Stimulated activated CD4-positive, alpha-beta T cell treated with anti-CD3 and anti-CD28 coated beads, TNF-alpha, amount 100 ng/mL, for 48 hours (primary cell): ENCODE data around the gene PRR16.
"Not testable (repeated sequence)": the region's sequence is repeated elsewhere in the genome, so short reads cannot be mapped to it uniquely, and the experiment has no call there.

Experiments
- DNase-seq, 3 donors: peaks; one replicate each; pipeline ENCODE4 v3.0.0-alpha.2; 2020; ENCODE audit warnings: low read depth in 3 of 3

The PRR16 gene

DNA sequence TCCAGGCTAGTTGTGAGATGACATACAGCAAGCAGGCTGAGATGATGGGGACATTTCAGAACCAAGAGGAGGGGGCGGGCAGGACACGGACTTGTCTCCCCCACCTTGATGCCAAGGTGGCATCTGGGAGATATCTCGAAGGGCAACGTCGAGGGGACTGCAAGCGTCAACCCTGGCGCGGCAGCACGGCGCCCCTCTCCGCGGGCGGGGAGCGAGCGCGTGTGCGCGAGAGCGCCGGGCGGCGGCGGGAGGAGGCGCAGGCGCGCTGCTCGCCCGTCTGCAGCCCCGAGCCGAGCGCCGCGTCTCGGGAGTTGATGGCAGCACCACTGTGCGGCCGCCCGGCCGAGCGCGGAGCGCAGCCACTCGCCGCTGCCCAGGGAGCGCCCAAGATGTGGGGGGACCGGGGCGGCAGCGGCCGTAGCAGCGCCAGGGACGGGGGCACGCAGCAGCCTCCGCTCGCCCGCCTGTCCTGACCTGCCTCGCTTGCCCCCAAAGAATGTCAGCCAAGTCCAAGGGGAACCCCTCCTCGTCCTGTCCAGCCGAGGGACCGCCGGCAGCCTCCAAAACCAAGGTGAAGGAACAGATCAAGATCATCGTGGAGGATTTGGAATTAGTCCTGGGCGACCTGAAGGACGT is at the start of gene PRR16:
PRR16 (plus strand) TSS at position 310 of the 636 bp plus-strand sequence.
- DNase-seq, result no peak

GRCh38 chr5:120415985-120416384 is 48.1 kb upstream of the PRR16 start:
- DNase-seq, result no peak

DNA sequence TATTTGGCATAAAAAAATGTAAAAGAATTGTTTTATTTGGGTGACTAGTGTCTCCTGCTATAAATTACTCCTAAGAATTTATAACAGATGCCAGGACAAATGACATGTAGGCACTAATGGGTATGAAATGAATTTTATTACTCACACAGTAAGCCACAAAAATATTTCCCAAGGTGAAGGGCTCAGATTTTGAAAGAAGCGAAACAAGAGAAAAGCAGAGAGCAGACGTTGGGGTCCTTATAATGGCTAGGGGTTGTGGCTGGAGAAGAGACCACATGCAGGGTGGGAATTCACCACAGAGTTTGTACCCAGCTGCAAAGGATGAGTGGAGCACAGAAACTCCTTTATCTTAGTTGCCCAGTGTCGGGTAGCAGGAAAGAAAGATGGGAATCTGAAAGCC is 45.0 kb upstream of the PRR16 start:
- no peak for DNase-seq

DNA sequence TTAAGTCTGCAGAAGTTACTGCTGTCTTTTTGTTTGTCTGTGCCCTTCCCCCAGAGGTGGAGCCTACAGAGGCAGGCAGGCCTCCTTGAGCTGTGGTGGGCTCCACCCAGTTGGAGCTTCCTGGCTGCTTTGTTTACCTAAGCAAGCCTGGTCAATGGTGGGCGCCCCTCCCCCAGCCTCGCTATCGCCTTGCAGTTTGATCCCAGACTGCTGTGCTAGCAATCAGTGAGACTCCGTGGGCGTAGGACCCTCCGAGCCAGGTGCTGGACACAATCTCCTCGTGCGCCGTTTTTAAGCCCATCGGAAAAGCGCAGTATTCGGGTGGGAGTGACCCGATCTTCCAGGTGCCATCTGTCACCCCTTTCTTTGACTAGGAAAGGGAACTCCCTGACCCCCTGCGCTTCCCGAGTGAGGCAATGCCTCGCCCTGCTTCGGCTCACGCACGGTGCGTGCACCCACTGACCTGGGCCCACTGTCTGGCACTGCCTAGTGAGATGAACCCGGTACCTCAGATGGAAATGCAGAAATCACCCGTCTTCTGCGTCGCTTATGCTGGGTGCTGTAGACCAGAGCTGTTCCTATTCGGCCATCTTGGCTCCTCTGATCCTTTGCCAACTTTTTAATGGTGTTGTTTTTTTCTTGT is 37.3 kb upstream of the PRR16 start:
- not testable (repeated sequence) for DNase-seq

DNA sequence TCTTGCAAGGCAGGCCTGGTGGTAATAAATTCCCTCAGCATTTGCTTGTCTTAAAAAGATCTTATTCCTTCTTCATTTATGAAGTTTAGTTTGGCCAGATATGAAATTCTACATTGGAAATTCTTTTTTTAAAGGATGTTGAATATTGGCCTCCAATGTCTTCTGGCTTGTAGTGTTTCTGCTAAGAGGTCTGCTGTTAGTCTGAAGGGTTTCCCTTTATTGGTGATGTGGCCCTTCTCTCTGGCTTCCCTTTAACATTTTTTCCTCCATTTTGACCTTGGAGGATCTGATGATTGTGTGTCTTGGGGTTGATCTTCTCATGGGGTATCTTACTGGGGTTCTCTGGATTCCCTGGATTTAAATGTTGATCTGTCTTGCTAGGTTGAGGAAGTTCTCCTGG is 33.5 kb upstream of the PRR16 start:
- no peak for DNase-seq

- no peak for DNase-seq
Observed at GRCh38 chr5:120432861-120433260, 31.2 kb upstream of the PRR16 start.

DNA sequence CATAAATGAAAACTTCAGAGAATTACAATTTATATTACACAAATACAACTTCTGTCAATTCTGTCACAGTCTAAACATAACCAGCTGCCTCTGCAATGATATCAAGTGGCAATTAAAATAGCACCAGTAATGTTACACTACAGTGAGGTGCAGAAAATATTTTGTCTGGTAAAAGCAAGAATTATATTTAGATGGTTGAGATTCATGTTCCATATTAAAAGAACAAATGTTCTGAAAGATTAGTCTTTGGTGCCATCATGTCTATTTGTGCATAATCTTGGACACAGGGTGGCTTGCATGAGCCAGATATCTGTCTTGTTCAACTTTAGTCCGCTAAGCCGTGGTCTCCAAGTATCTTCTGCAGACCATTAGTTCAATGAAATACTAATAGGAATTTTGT is 29.0 kb upstream of the PRR16 start:
- DNase-seq, result no peak

DNA sequence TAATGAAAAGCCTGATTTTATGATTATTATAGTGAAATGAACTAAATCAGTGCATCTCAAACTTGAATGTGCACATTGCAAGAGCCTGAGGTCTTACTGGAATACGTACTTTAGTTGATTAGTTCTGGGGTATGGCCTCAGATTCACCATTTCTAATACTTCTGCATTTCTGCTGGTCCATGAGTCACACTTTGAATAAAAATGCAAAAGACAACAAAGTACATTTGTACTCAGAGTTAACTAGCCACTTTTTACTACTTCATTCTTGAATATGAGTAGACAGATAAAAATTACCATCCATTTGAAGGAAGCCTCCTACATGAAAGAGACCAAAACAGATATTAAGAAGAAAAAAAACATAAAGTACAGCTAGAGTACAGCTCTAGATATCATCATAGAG is 27.1 kb upstream of the PRR16 start:
- no peak for DNase-seq

GRCh38 chr5:120442694-120443093 is 21.4 kb upstream of the PRR16 start:
- no peak for DNase-seq

GRCh38 chr5:120443607-120444006 is 20.5 kb upstream of the PRR16 start:
- DNase-seq, result no peak

DNA sequence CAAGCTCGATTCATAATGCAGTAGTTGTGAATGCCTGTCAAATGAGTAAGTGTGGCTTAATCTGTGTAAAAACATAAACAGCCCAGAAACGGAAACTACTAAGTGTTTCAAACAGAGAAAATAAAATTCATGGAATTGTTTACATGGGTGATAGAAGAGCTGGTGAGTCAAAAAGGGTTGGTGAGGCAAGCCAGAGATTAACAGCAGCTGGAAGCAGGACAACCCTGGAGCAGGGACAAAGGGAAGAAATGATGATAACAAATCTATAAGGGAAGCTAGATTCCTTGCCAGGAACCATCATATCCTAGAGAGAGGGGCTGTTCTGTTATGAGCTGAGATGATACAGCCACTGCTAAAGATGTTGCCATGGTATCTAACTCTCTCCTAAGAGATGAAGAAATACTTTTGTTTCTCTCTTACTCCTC is 18.0 kb upstream of the PRR16 start:
- no peak for DNase-seq

DNA sequence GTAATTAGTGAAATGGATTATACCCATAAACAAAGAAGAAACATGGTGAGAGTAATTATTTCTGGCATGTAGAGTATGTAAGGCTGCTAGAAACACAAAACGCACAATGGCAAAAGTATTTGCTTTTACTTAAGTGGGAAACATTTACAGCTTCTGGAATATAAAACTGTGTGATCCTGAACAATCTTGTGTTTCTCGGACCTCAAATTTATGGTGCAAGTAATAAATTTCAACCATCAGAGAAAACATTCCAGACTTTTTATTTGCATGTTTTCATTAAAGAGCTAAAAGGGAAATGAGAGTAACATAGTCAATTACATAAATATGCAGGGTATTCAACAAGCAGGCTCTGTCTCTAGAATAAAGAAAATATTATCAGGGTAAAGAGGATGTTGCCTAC is 17.2 kb upstream of the PRR16 start:
- DNase-seq, result no peak

GRCh38 chr5:120447706-120448239 is 16.3 kb upstream of the PRR16 start:
- no peak for DNase-seq

- no peak for DNase-seq
Observed at GRCh38 chr5:120449501-120449900, 14.6 kb upstream of the PRR16 start.

DNA sequence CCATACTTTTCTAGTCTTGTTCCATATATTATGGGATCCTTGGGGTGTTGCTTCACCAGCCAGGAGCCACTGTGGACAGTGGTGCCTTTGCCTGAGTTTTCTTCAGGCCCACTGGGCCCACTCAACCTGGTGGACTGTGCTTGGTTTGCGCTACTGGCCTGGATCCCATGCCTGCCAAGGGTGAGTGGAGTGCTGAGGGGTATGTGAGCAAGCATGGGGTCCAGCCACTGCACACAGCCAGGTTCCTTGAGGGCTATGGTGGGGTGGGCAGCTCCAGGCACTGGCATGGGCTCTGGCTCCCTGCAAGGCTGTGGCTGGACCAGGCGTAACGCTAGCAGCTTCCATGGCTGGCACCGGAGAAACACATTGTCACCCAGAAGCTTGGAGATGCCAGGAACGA is 13.2 kb upstream of the PRR16 start:
- DNase-seq, result no peak

- no peak for DNase-seq
Observed at GRCh38 chr5:120451445-120451844, 12.7 kb upstream of the PRR16 start.

- no peak for DNase-seq
Observed at GRCh38 chr5:120452471-120452870, 11.6 kb upstream of the PRR16 start.

DNA sequence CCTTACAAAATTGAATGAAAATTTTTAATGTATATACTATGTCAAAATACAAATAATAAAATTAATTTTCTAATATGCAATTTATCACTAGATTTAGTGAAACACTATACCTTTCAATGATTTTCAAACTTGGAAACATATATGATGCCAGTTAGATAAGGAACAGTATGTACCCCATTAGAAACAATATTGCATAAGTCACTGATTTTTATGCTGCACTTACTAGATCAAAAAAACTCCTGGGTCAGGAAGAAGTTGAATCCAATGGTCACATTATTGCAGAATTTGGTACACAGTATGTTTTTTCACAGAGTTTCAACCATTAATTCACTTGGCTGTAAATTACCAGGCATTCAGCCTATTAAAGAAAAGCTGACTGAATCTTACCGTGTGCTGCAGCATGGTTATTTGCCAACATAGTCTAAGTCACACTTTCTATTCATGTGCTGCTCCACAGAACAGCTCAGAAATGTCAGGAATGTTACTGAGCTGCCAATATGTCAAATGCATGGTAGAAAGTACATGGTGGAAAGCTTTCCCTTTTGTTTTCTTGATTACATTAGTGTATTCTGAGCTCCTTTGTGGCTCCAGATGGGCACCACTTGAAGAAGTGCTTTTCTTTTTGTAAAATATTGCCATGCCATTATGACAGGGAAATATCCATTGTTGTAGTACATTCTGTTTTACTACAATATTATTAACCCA is 9.9 kb upstream of the PRR16 start:
- DNase-seq, result no peak

DNA sequence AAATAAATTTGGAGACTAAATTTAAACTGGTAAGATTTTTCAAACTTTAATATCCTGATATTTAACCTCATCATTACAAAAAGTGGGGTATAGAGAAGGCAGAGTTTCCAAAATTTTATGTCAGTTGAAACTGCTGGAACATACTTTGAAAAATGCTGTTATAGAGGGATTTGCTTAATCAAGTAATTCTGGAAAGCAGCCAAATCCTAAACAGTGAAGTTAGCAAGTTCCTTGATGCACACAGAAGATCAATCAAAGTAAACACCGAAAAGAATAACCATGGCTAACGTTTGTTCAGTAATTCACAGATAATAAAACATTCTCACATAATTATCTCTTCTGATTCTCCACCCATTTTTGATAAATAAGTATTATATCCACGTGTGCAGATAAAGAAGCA is 8.1 kb upstream of the PRR16 start:
- no peak for DNase-seq

DNA sequence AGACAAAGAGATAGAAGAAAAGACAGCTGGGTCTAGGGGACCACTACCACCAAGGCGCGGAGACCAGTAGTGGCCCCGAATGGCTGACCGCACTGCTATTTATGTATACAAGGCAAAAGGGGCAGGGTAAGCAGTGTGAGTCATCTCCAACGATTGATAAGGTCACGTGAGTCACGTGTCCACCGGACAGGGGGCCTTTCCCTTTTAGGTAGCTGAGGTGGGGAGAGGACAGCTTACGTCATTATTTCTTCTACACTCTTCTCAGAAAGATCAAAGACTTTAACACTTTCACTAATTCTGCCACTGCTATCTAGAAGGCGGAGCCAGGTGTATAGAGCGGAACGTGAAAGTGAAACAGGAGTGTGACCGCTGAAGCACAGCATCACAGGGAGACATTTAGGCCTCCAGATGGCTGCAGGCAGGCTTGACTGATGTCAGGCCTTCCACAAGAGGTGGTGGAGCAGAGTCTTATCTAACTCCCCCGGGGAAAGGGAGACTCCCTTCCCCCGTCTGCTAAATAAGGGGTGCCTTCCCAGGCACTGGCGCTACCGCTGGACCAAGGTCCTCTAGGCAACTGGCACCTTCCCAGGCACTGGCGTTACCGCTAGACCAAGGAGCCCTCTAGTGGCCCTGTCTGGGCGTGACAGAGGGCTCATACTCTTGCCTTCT is 6.1 kb upstream of the PRR16 start:
- peak in 1 of 3 donors; percentile 9 for DNase-seq

DNA sequence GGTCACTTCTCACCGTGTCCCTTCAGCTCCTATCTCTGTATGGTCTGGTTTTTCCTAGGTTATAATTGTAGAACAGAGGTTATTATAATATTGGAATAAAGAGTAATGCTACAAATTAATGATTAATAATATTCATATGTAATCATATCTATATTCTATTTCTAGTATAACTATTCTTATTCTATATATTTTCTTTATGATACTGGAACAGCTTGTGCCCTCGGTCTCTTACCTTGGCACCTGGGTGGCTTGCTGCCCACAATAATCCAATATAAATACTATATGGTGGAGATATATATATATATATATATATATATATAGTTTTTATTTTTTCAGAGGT is 5.6 kb upstream of the PRR16 start:
- not testable (repeated sequence) for DNase-seq

GRCh38 chr5:120461251-120461650 is 2.8 kb upstream of the PRR16 start:
- DNase-seq, result no peak
